HEK293 (cell line): Measurements from ENCODE around the gene KRTAP11-1.

Experiments
- TCF7L2 ChIP-seq: IDR thresholded peaks from 2 replicates; pipeline ENCODE4 v1.6.1; 2011; ENCODE audit warnings: low read depth, mild to moderate bottlenecking, inconsistent platforms, low read length, moderate library complexity, borderline replicate concordance
- ZNF23 ChIP-seq: fragments of 450-650 bp; formaldehyde crosslinking; IDR thresholded peaks from 2 replicates; pipeline ENCODE4 v1.5.1; 2016; ENCODE audit warnings: missing biosample characterization, missing genetic modification characterization, borderline replicate concordance
- TF ChIP-seq, protein P1 (sequence below): fragments of 450-650 bp; formaldehyde crosslinking; IDR thresholded peaks from 2 replicates; pipeline ENCODE4 v1.5.1; 2016; ENCODE audit warnings: missing biosample characterization, missing genetic modification characterization

DNA sequence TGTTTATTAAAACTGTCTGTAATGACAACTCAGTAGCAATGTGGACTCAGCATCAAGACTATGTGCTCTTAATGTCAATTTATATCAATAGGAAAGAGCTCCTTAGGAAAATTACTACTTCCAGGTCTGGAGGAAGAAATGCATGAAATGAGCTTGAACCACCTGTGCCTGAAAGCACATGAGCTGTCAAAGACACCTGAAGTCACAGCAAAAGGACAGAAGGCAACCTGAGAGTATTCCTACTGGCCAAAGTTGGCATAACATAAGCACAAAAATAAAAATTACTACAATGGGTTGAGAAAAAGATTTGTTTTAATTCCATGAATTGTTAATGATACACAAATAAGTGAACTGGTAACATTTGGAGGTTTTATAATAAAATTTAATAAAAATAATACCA is 38.4 kb downstream of the KRTAP11-1 start:
- TF ChIP-seq, protein P1, sequence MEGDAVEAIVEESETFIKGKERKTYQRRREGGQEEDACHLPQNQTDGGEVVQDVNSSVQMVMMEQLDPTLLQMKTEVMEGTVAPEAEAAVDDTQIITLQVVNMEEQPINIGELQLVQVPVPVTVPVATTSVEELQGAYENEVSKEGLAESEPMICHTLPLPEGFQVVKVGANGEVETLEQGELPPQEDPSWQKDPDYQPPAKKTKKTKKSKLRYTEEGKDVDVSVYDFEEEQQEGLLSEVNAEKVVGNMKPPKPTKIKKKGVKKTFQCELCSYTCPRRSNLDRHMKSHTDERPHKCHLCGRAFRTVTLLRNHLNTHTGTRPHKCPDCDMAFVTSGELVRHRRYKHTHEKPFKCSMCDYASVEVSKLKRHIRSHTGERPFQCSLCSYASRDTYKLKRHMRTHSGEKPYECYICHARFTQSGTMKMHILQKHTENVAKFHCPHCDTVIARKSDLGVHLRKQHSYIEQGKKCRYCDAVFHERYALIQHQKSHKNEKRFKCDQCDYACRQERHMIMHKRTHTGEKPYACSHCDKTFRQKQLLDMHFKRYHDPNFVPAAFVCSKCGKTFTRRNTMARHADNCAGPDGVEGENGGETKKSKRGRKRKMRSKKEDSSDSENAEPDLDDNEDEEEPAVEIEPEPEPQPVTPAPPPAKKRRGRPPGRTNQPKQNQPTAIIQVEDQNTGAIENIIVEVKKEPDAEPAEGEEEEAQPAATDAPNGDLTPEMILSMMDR (tag by site-specific recombination) = no peak
- TF ChIP-seq TCF7L2 = no peak
- no peak for TF ChIP-seq ZNF23 (tag by site-specific recombination)
